Right lobe of liver (tissue), 6 donors: ENCODE results near the gene CPOX. TPM values are rescaled to one million over a fixed set of nuclear protein-coding genes. Genes with fewer than 3 reads are reported as not detected.

Experiments
- ATAC-seq, 4 donors: fragments of 200-7000 bp; cut with Tn5 transposase; one replicate each; pipeline ENCODE4 v1.9.1; 2020; ENCODE audit warnings: mild to moderate bottlenecking in 4 of 4, moderate library complexity in 4 of 4
- DNase-seq, 3 donors: peaks; one replicate each; pipeline ENCODE4 v3.0.0-alpha.2; 2020
- H3K27ac ChIP-seq, 3 donors: fragments of 200-600 bp; one replicate each; pipeline ENCODE4 v1.8.0; 2022
- H3K27me3 ChIP-seq, 2 donors: fragments of 200-600 bp; one replicate each; pipeline ENCODE4 v1.8.0; 2022
- H3K36me3 ChIP-seq, 4 donors: fragments of 200-600 bp; sonication (generic) in 1 of 4; one replicate each; pipeline versions ENCODE4 v1.5.1 to v1.8.0; 2017 to 2022; ENCODE audit warnings: control low read depth in 1 of 4
- H3K4me1 ChIP-seq, 4 donors: fragments of 200-600 bp; sonication (generic) in 1 of 4; one replicate each; pipeline versions ENCODE4 v1.5.1 to v1.8.0; 2017 to 2022; ENCODE audit warnings: control low read depth in 1 of 4
- H3K4me3 ChIP-seq, 3 donors: fragments of 200-600 bp; one replicate each; pipeline ENCODE4 v1.8.0; 2022
- H3K9me3 ChIP-seq, 4 donors: fragments of 200-600 bp; sonication (generic) in 1 of 4; one replicate each; pipeline versions ENCODE4 v1.5.1 to v1.8.0; 2017 to 2022; ENCODE audit warnings: control low read depth in 1 of 4
- CTCF ChIP-seq, 4 donors: fragments of 200-600 bp in 3 of 4; fragments of 450-650 bp in 1 of 4; IDR thresholded peaks; one replicate each; pipeline versions ENCODE4 v1.5.1 to v1.8.0; 2016 to 2022; ENCODE audit warnings: antibody characterized with exemption in 4 of 4, mild to moderate bottlenecking in 2 of 4
- POLR2A ChIP-seq: fragments of 450-650 bp; IDR thresholded peaks from one replicate; pipeline ENCODE4 v1.6.1; 2017; ENCODE audit warnings: antibody characterized with exemption, mild to moderate bottlenecking
- WGBS: methylation state at CpG from one replicate; pipeline ENCODE4 v1.1.6; 2018; ENCODE audit warnings: low coverage, low lambda C conversion rate; ENCODE audit not compliant: insufficient coverage; ENCODE audit errors: missing lambda C conversion rate; 5-methylcytosine and 5-hydroxymethylcytosine counted together
- intact Hi-C, 2 donors: fragments of 100-400 bp; cut with DNase I; formaldehyde crosslinking; loops; one replicate each; pipeline versions ENCODE4 v1.11.2 to v1.14.1; 2022
- total RNA-seq, 6 experiments: library from RNA; depleted of rRNA in 2 of 6; stranded (reverse); fragments of >200 nt in 2 of 6; fragmentation: NEBNext Ultra II Directional in 3 of 6; extraction: Animal tissue kit (Norgen Biotek cat#: 25700) in 3 of 6; gene quantifications; one replicate each; pipeline versions ENCODE4 v1.1.0 to v1.2.4, GENCODE V29; 2016 to 2023
- donor health status: DM: no; HTN: yes; CAD: no.
- donor health status: DM: no; HTN: no; CAD: no.
- donor health status: DM: no; HTN: no; CAD: no.
- donor health status: DM: no; HTN: yes; CAD: no.
- donor health status: DM: no; HTN: yes; CAD: no.

Gene CPOX
- total RNA-seq, 6 experiments from 2014 or later, result 20.3 to 26.9 (median 22.6) TPM

- no peaks in the 10 kb centered on the region for H3K27me3 ChIP-seq
- no peaks in the 10 kb centered on the region for H3K9me3 ChIP-seq
- no peak overlapping the region for H3K4me3 ChIP-seq
- 100% methylated on average over 1 of the region's 1 CpG for WGBS
- ATAC-seq (no peak), DNase-seq (no peak)
- TF ChIP-seq POLR2A, result no peak
- no peak for TF ChIP-seq CTCF (IDR thresholded peaks at IDR 0.05)
- intact Hi-C loops, result no loop called here
- no peaks in the 10 kb centered on the region for H3K36me3 ChIP-seq
- no peaks in the 10 kb centered on the region for H3K4me1 ChIP-seq
- H3K27ac ChIP-seq, result no peak overlapping the region
These were observed 51.7 kb downstream of the CPOX start for GRCh38 chr3:98541695-98542094.

- DNase-seq (no peak), ATAC-seq (no peak)
- H3K27me3 ChIP-seq, result no peaks in the 10 kb centered on the region
- no peaks in the 10 kb centered on the region for H3K4me1 ChIP-seq
- no peak overlapping the region for H3K27ac ChIP-seq
- TF ChIP-seq CTCF (IDR thresholded peaks at IDR 0.05), result no peak
- TF ChIP-seq POLR2A, result no peak
- H3K9me3 ChIP-seq, result no peaks in the 10 kb centered on the region
- no peaks in the 10 kb centered on the region for H3K36me3 ChIP-seq
- no peak overlapping the region for H3K4me3 ChIP-seq
- intact Hi-C loops, result no loop called here
- WGBS, result 54% methylated on average over 3 of the region's 3 CpGs
These were observed 53.1 kb downstream of the CPOX start for GRCh38 chr3:98540346-98540745.

- no peak for DNase-seq
- Histone ChIP-seq H3K27me3 (no peaks in the 10 kb centered on the region), H3K36me3 (no peaks in the 10 kb centered on the region), H3K9me3 (no peaks in the 10 kb centered on the region), H3K4me1 (no peaks in the 10 kb centered on the region), H3K4me3 (no peak overlapping the region), H3K27ac (no peak overlapping the region)
- TF ChIP-seq CTCF (IDR thresholded peaks at IDR 0.05) (no peak), POLR2A (no peak)
- intact Hi-C loops, result no loop called here
- no peak for ATAC-seq
- 82% methylated on average over 6 of the region's 6 CpGs for WGBS
These were observed 56.9 kb downstream of the CPOX start for GRCh38 chr3:98536456-98537017.

DNA sequence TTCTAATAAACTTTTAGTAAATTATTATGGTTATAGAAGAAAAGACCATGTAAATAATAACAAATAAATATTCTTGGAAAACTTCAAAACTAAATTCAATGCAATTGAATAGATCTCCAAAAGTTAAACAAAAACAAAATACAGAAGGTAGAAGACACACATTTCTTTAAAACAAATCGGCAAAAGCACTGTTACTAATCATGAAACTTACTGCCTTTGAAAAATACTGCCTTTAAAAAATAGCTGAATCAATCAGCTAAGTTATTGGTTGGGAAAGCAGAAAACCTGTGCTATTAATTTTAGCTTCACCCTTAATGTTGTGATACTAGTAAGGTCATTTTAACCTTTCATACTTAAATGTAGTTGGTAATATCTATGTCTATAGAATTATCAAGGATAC is 58.7 kb downstream of the CPOX start:
- TF ChIP-seq POLR2A, result no peak
- TF ChIP-seq CTCF (IDR thresholded peaks at IDR 0.05), result no peak
- no peak for ATAC-seq
- 90% methylated on average over 1 of the region's 1 CpG for WGBS
- no peak for DNase-seq
- H3K27ac ChIP-seq, result no peak overlapping the region
- H3K4me1 ChIP-seq, result no peaks in the 10 kb centered on the region
- H3K4me3 ChIP-seq, result no peak overlapping the region
- no peaks in the 10 kb centered on the region for H3K27me3 ChIP-seq
- no peaks in the 10 kb centered on the region for H3K36me3 ChIP-seq
- intact Hi-C loops, result no loop called here
- H3K9me3 ChIP-seq, result no peaks in the 10 kb centered on the region

DNA sequence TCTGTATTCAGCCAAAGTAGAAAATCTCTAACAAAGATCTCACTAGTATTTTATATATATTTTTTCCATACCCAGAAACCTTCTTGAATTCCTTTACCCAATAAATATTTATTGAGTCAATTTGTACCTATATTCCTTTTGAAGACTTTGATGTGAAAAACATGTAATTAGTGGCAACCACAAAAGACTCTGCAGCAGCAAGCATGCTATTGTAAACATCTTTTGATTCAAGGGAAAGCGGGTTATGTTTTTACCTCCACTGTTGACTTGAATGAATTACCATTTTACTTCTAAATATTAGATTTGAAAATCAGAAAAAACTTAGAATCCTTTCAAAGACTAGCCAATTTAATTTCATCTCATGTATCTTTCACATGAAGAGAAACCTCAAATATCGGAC is 59.2 kb downstream of the CPOX start:
- Histone ChIP-seq H3K9me3 (no peaks in the 10 kb centered on the region), H3K27me3 (no peaks in the 10 kb centered on the region), H3K4me1 (no peaks in the 10 kb centered on the region), H3K27ac (no peak overlapping the region), H3K36me3 (no peaks in the 10 kb centered on the region), H3K4me3 (no peak overlapping the region)
- TF ChIP-seq CTCF (IDR thresholded peaks at IDR 0.05) (no peak), POLR2A (no peak)
- no peak for ATAC-seq
- WGBS, result 88% methylated on average over 2 of the region's 2 CpGs
- DNase-seq, result no peak
- intact Hi-C loops, result no loop called here
